Measurements from ENCODE around the gene SLC12A1. TPM values are rescaled to one million over a fixed set of nuclear protein-coding genes. Genes with fewer than 3 reads are reported as not detected.

Gene SLC12A1
- total RNA-seq, 4 donors from 2014 or later = not detected

- no peaks in the 10 kb centered on the region for H3K4me1 ChIP-seq
- no peak for DNase-seq
- in situ Hi-C loops (cut with MboI; ENCODE audit: low sequenced_read_pairs in 4 of 4) = loop anchor here in 1 of 4 donors (25.0 kb wide), 1 partner anchor 1110 kb away; no protein-coding TSS in a partner anchor
- H3K27me3 ChIP-seq = no peaks in the 10 kb centered on the region
- ATAC-seq = no peak
- no peaks in the 10 kb centered on the region for H3K9me3 ChIP-seq
- H3K36me3 ChIP-seq = no peaks in the 10 kb centered on the region
- intact Hi-C loops (cut with DNase I; ENCODE audit: low total_unique reads) = no loop called here
- H3K4me3 ChIP-seq = no peak overlapping the region
- TF ChIP-seq POLR2A (IDR thresholded peaks at IDR 0.05) = no peak
- H3K27ac ChIP-seq = no peak overlapping the region
Observed at GRCh38 chr15:48297668-48298067, 91.6 kb downstream of the SLC12A1 start.

- Histone ChIP-seq H3K27ac (no peak overlapping the region), H3K9me3 (no peaks in the 10 kb centered on the region), H3K4me3 (no peak overlapping the region), H3K4me1 (no peaks in the 10 kb centered on the region), H3K36me3 (no peaks in the 10 kb centered on the region), H3K27me3 (no peaks in the 10 kb centered on the region)
- TF ChIP-seq, protein P1, sequence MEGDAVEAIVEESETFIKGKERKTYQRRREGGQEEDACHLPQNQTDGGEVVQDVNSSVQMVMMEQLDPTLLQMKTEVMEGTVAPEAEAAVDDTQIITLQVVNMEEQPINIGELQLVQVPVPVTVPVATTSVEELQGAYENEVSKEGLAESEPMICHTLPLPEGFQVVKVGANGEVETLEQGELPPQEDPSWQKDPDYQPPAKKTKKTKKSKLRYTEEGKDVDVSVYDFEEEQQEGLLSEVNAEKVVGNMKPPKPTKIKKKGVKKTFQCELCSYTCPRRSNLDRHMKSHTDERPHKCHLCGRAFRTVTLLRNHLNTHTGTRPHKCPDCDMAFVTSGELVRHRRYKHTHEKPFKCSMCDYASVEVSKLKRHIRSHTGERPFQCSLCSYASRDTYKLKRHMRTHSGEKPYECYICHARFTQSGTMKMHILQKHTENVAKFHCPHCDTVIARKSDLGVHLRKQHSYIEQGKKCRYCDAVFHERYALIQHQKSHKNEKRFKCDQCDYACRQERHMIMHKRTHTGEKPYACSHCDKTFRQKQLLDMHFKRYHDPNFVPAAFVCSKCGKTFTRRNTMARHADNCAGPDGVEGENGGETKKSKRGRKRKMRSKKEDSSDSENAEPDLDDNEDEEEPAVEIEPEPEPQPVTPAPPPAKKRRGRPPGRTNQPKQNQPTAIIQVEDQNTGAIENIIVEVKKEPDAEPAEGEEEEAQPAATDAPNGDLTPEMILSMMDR (IDR thresholded peaks at IDR 0.05 in 4 of 5, conservative IDR thresholded peaks at IDR 0.05 in 1 of 5) = no peak
- TF ChIP-seq POLR2A (IDR thresholded peaks at IDR 0.05) = no peak
- ATAC-seq (no peak), DNase-seq (no peak)
- intact Hi-C loops (cut with DNase I; ENCODE audit: low total_unique reads) = no loop called here
- in situ Hi-C loops (cut with MboI; ENCODE audit: low sequenced_read_pairs in 4 of 4) = loop anchor here in 1 of 4 donors (25.0 kb wide), 1 partner anchor 1112 kb away; no protein-coding TSS in a partner anchor
Observed at GRCh38 chr15:48298914-48299313, 92.8 kb downstream of the SLC12A1 start.

- Histone ChIP-seq H3K27me3 (no peaks in the 10 kb centered on the region), H3K4me1 (no peaks in the 10 kb centered on the region), H3K27ac (no peak overlapping the region), H3K4me3 (no peak overlapping the region), H3K36me3 (no peaks in the 10 kb centered on the region), H3K9me3 (no peaks in the 10 kb centered on the region)
- in situ Hi-C loops (cut with MboI; ENCODE audit: low sequenced_read_pairs in 4 of 4) = no loop called here
- intact Hi-C loops (cut with DNase I; ENCODE audit: low total_unique reads) = no loop called here
- TF ChIP-seq, protein P1 (IDR thresholded peaks at IDR 0.05 in 4 of 5, conservative IDR thresholded peaks at IDR 0.05 in 1 of 5) = no peak
- no peak for TF ChIP-seq POLR2A (IDR thresholded peaks at IDR 0.05)
- ATAC-seq (no peak), DNase-seq (no peak)
Observed at GRCh38 chr15:48300038-48300437, 93.9 kb downstream of the SLC12A1 start.

DNA sequence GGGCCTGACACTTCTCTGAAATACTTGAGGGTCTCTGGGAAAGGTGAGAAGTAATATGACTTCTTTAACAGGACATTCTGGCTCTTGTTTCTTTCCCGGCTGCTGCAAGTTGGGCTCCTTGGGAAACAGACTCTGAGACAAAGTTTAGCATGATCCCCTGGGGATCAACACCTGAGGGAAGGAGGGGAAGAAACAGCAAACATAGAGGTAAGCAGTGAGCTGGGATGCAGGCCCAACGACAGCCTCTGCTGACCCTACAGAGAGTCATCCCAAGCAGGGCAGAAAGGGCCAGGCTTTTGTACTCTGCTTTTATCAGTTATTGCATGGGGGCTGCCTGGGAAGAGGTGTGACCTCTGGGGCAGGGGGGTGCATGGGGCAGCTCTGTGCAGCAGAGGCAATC is 98.3 kb downstream of the SLC12A1 start:
- Histone ChIP-seq H3K9me3 (no peaks in the 10 kb centered on the region), H3K27me3 (no peaks in the 10 kb centered on the region), H3K4me1 (no peaks in the 10 kb centered on the region), H3K36me3 (no peaks in the 10 kb centered on the region), H3K27ac (no peak overlapping the region), H3K4me3 (no peak overlapping the region)
- intact Hi-C loops (cut with DNase I; ENCODE audit: low total_unique reads) (no loop called here), in situ Hi-C loops (cut with MboI; ENCODE audit: low sequenced_read_pairs in 4 of 4) (no loop called here)
- ATAC-seq = no peak
- no peak for DNase-seq
- no peak for TF ChIP-seq POLR2A (IDR thresholded peaks at IDR 0.05)
- TF ChIP-seq, protein P1 (IDR thresholded peaks at IDR 0.05 in 4 of 5, conservative IDR thresholded peaks at IDR 0.05 in 1 of 5) = no peak

DNA sequence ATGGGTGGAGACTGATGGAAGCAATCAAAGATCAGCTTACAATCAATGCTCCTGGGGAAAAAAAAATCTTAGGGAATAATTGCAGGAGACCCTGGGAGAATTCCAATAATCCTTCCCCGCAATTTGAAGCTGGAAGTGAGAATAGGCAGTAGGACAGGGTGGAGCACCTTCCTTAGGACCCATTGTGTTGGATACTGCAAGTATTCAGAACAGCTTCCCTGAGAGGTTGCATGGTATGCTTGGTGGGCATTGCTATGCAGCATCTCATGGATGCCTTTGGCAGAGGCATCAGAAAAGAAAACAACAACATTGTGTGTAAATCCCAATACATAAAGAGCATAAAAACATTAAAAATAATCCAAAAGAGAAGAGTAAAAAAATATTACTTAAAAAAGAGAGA is 100.5 kb downstream of the SLC12A1 start:
- intact Hi-C loops (cut with DNase I; ENCODE audit: low total_unique reads) (no loop called here), in situ Hi-C loops (cut with MboI; ENCODE audit: low sequenced_read_pairs in 4 of 4) (no loop called here)
- DNase-seq (no peak), ATAC-seq (no peak)
- H3K4me3 ChIP-seq = no peak overlapping the region
- no peaks in the 10 kb centered on the region for H3K27me3 ChIP-seq
- no peak overlapping the region for H3K27ac ChIP-seq
- H3K36me3 ChIP-seq = no peaks in the 10 kb centered on the region
- no peaks in the 10 kb centered on the region for H3K4me1 ChIP-seq
- TF ChIP-seq POLR2A (IDR thresholded peaks at IDR 0.05) = no peak
- TF ChIP-seq, protein P1 (IDR thresholded peaks at IDR 0.05 in 4 of 5, conservative IDR thresholded peaks at IDR 0.05 in 1 of 5) = no peak
- H3K9me3 ChIP-seq = no peaks in the 10 kb centered on the region
